HuH-7 (cell line): ENCODE data around the gene EPB41L1.

Experiments
- DNase-seq: peaks from one replicate; pipeline ENCODE4 v3.0.0; 2011; ENCODE audit warnings: low spot score

Gene EPB41L1

DNA sequence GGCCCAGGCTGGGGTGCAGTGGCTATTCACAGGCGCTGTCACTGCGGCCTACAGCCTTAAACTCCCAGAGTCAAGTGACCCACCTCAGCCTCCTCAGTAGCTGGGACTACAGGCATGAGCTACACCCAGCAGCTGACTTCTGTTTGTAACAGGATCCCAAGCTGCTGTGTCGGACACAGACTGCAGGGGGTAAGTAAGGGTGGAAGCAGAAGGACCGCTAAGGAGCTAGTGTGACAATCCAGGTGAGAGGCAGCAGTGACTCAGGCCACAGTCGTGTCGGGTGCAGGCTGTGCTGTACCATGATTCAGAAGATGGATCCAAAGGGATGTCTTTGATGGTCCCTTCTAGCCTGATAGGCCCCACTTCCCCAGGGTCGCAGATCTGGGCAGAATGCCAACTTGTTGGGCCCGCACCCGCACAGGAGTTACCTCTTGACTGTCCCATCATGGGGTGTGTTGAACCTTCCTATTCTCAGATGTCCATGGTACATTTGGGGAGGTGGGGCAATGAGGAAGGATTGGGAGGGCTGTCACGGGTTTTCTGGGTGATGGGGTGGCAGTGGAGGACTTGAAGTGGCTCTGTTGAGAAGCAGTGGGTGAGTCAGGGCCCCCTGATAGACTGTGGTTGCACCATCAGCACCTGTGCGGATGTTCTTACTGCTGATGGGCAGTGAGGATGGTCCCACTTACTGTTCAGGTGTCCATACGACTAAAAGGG is 107.0 kb downstream of the EPB41L1 start:
- DNase-seq: no peak

DNA sequence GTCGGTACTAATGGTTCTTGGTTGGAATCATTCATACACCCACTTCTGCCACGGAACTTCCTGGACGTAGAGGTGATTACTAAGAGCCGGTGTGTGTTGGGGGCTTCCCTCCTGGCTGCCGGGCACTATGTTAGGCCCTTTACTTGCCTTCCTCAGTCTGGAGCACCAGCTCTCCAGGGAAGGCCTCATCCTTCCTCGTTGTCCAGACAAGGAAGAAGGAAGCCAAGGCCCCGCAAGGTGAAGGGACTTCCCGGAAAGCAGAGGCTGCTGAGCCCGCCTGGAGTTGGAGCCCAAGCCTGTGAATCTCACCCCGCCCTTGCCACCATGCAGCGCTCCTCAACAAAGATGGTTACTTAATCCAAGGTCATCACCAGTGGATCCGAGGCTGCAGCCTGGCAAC is 107.9 kb downstream of the EPB41L1 start:
- DNase-seq: no peak

DNA sequence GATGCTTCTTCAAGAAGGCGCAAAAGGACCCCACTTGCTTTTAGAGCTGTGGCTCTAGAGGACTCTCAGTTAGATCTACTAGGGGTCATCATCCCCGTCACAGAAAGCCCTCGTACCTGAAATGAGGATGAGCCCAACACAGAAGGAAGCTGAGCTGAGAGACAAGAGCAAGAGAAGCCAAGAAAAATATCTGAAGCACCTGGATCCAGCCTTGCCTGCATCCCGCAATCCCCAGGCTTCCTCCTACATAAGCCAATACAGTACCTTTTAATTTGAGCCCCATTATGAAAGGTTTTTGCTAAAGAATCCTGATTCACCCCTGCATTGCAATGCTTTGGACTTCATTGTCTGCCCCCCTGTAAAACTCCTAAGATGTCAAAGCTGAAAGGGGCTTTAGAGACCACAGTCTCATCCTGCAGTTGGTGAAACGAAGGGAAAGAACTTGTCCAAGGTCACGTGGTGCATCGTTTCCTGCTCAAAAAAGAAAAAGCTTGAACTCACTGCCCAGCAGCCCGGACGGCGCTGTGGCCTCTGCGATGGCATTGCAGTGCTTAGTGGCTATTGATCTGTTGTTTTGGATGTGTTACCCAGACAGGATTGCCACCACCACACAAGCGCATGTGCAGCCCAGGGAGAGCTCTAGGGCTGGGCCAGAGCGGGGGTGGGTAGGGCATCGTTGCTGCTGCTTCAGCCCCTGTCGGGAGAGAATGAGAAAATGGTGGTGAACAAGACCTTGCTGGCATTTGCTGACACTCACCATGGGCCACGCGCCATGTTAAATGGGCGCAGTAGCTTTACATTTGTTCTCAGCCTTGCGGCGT is 110.1 kb downstream of the EPB41L1 start:
- DNase-seq: no peak

DNA sequence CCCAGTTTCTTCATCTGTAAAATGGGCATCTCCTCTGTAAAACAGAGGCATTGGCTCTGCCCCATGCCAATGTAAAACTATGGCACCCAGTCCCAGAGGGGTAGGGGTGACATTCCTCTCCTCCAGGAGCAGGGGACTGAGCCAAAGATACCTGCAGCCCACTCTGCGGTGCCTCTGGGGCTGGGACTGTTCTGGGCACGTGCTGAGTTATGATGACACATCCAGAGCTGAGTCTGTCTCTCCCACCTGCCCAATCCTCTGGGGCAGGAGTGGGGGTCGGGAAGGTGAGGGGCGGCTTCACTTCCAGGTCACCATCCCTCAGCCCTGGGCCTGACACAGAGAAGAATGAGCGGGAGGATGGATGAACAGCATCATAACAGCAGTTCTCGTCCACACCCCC is 111.6 kb downstream of the EPB41L1 start:
- no peak for DNase-seq

DNA sequence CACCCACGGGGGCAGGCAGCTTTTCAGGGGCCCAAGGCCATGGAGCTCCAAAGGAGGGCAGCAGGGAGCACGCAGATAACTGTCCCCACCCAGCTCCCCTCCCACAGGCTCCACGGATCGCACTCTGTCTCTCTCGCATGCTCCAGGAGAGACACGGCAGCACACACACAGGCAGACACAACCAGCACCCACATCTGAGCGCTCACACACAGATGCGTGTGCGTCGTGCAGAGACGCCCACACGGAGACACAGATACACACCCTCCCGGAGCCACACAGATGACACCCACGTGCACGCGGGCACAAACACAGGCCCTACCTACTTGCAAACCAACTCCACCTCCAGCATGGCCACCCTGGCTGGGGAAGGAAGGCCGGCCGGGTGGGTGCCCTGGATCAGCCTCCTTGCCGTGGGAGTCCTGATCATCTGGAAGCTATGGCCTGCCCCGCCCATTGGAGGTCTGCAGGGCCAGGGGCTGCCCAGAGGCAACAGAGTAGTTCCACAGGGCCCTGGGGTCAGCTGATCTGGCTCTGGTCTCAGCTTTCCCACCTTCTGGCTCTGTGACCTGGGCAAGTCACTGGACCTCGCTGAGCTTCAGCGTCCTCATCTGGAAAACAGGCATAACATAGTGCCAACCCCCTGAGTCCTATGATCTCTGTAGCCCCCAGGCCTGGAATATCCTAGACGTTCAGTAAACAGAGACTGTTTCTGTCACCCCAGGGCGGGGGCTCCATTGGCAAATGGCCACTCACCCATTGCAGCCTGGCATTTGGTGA is 113.3 kb downstream of the EPB41L1 start:
- DNase-seq: no peak

DNA sequence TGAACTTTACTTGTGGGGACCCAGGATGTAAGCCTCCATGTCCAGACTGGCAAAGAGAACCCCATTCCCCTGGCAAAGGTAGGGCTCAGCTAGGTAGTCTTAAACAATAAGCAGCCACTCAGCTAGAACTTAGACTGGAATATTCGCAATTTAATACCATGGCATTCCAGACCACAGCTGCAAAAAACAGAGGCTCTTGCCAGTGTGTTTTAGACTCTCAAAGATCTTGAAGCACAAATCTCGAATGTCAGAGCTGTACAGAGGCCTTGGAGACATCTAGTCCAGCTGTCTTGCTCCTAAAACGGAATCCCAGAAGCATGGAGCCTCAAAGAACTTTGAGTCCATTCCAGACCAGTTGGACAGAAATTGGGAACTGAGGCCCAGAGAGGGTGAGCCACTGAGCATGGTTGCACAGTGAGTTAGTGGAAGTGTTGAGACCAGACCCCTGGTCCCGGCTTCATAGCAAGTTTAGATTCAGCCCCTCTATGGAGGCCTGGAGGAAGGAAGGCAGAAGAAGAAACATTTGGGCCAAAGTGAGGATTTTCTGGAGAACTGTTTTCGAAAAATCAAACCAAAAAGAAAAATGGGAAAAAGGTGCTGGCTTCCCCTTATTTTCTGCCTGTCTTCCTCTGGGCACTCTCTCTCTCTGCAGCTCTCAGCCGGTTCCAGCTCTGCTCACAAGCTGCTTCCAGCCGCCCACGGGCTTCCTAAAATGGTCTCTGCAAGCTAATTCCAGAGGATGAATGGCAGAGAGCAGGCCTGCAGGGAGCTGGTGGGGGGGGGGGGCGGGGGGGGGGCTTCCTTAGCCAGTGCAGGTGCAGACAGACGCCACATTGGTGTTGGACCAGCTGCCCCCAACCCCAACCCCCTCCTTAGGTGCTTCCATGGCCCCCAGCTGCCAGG is 114.2 kb downstream of the EPB41L1 start:
- DNase-seq: no peak

DNA sequence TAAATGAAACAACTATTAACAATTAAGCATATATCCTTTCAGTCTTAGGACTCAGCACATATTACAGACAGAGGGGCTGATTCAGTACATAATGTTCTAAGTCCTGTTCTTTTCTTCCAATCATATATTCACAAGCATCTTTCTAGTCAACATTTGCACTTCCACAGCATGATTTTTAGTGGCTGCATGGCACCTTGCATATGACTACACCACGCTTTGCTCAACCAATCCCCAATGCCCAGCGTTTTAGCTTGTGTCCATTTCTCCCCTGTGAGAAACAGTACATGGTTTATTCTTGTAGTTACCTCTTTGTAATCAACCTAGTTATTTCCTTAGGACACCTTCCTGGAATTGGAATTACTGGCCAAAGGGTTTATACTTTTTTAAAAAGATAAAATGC is 115.0 kb downstream of the EPB41L1 start:
- no peak for DNase-seq

DNA sequence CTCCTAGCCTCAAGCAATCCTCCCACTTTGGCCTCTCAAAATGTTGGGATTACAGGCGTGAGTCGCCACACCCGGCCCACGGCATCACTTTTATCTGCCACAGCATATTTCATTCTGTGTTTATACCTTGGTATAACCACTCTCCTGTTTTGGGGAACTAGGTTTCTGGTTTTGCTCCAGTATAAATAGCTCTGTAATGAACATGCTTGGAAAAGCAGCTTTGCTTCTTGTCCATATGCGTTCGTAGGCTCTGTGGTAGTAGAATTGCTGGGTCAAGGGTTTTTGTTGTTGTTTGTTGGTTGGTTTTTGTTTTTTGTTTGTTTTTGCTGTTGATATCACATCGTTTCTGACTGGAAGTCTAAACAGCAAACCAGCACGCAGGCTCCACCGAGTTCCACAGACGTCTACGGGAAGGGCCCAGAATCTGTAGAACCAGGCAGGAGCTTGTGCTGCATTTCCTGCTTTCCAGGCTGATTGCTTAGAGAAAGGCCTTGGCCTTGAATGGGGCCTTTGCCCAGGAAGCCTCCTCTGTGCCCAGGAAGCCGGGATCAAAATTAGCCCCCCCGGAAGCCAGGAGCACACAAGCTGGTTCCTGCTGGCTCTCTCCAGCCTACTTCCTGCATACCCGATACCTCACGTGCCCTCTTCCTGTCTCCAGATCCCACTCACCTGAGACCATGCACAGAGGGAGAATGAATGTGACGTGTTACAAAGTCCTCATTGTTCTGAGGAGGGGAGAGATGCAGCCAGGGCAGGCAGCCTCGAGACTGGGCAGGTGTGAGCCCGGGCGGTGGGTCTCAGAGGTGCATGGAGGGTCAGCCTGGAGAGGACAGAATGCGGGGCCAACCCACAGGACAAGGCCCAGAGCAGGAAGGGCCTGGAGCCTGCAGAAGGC is 116.5 kb downstream of the EPB41L1 start:
- DNase-seq: no peak

DNA sequence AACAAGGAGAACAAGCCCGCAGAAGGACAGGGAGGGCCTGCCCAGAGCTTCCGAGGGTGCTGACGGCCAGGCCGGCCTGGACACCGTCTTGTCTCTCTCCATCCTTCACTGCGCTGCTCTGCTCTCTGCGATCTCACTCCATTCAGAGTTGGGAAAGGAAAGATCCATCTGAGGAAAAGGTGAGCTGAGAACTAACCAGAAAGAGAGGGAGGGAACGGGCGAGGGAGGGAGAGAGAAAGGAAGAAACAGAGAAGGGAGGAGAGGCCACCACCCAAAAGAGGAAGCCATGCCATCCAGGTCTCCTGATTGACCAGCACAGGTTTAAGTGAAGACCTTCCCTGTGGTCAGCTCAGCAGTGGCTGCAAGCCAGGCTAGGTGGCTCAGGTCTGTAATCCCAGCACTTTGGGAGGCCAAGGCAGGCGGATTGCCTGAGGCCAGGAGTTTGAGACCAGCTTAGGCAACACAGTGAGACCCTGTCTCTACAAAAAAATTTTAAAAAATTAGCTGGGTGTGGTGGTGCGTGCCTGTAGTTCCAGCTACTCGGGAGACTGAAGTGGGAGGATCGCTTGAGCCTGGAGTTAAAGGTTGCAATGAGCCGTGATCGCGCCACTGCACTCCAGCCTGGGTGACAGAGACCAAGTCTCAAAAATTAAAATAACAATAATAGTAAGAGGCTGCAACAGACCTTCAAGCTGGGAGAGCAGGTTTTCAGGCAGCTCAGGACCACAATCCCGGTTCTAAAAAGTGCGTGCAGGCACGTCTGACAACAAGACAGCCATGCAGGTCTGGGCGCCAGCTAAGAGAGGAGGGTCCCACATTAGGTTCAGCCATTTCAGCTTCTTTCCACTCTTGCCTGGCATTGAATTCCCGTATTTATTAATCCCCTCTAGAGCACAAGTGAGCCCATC is 117.4 kb downstream of the EPB41L1 start:
- DNase-seq: no peak

DNA sequence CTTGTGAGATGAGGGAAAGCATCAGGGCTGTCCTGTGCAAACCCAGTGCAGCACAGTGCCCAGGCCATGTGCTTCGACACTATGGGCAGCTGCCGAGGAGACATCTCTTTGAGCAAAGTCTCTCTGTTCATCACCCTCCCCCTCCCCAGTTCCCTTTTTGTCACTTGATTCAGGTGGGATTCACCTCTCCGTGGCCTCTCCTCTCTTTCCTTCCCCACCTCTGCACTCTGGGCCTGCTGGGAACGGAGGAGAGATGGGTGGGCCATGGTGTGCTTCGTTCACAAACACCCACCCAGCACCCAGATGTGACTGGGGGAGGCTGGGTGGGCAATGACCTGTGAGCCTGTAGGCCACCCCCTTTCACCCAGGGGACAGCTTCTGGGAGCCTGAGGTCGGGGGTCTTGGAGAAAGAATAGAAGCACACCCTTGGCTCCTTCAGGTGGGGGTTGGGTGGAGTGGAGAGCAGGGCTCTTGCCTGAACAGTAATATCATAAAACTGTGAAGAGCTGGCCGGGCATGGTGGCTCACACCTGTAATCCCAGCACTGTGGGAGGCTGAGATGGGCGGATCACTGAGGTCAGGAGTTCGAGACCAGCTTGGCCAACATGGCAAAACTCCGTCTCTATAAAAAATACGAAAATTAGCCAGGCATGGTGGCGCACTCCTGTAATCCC is 118.1 kb downstream of the EPB41L1 start:
- no peak for DNase-seq

DNA sequence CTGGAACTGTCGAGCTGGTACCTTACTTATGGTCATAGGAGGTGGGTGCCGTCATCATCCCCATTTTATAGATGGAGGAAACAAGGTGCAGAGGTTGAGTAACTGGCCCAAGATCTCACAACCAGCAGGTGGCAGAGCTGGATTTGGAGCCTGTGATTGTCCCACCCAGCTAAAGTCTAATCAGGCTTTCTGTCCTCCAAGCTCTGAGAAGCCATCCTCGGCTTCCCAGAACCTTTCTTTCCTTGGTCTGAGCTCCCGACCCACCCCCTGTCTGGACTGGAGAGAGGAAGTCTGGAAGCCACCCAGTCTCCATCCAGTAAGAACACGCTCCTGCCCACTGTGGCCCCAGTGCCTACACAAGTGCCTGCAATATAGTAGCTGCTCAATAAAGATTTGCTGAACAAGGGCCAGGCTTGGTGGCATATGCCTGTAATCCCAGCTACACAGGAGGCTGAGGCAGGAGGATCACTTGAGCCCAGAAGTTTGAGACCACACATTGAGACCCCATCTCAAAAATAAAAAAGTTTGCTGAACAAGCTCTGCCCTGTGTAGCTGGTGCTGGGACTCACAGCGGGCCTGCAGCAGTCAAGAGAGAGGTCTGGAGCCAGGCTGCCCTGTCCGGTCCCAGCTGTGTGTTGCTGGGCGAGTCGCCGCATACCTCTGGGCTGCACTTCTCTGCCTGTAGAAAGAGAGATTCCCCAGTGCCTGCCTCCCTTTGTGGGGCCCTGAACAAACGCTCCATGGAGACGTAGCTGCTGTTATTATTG is 119.1 kb downstream of the EPB41L1 start:
- peak; percentile 31 for DNase-seq

DNA sequence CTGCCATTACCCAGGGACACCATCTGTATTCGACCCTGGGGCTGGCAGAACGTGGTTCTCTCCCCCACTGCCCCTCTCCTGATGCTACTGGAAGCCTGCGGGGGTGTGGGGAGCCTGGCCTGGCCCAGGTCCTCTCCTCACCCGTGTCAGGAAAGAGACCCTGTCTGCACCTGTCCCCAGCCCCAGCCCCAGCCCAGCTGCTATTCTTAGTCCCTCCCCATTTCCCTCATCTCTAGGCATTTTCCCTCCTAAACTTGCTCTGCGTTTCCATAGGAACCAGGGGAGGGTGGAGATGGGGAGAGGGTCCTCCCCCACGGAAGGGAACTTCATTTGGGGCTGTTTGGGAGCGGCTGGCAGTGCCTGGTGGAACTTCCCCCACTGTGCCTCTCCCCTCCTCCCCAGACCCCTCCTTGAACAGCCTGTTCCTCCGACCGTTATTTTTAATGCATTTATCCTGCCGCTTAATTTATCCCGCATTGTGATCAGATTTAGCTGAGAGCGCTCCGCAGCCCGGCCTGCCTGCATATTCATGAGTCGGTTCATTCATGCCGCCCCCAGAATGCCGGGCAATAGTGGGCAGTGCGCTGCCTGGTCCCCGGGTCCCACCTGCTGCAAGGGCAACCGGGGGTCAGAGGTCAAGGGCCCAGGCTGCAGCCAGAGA is 119.8 kb downstream of the EPB41L1 start:
- no peak for DNase-seq

DNA sequence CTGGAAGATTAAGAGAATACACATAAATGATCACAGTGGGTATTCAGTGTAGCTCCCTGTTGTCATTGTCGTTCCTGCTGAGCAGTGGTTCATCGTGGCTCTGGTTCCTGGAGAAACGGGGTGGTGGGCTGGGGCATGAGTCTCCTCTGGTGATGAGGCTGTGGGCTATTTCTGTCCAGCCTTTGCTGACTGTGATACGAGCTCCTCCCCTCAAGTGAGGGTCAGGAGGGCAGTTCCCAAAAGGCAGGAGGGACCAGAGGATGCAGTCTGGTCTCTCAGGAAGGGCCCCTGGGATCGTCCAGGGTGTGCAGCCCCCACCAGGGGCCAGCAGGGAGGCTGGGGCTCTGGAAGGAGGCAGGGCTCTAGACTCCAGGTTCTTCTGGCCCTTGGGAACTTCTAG is 120.5 kb downstream of the EPB41L1 start:
- no peak for DNase-seq

DNA sequence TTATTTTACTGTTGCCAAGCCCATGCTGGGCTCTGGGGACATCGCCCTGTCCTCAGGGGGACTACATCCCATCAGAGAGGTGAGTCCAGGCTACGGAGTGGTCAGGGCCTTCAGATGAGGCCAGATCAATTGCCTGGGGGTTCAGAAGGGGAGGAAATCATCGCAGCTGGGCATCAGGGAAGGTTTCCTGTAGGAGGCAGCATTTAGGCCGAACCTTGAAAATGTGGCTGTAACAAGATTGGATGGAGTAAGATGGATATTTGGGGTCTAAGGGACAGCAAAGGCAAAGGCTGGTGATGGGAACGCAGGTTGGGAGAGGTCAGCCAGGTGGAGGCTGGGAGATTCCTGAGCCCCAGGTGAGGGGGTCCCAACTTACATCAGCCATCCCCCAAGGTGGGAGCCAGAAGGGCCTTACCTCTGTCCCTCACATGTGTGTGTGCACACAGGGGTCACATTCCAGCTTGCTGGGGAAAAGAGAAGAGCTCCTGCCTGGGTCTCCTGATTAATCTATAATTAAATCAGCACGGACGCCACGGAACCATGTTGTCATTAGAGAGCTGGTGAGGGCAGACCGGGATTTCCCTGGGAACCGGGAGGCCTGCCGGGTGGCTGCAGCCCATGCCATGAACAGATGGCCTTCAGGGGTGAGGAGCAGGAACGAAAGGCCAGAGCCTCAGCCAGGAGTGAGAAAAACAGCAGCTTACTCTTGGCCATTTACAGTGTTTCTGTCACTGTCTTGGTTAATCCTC is 121.1 kb downstream of the EPB41L1 start:
- DNase-seq: no peak

DNA sequence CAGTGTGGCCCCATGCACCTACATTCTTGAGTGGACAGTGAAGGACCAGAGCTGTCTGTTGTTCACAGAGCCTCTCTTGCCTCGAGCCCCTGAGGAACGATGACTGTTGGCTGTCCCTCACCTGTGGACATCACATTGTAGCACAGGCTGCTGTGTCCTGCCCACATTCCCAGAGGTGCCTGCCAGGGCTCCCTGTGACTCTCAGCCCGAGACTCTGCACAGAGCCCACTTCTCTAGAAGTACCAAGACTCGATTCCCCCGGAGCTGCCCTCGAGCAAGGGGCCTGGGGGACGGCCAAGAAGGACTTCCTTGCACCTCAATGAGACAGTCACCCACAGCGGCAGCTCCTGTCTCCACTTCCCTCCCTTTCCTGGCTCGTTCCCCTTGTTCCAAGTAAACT is 123.0 kb downstream of the EPB41L1 start:
- DNase-seq: no peak

DNA sequence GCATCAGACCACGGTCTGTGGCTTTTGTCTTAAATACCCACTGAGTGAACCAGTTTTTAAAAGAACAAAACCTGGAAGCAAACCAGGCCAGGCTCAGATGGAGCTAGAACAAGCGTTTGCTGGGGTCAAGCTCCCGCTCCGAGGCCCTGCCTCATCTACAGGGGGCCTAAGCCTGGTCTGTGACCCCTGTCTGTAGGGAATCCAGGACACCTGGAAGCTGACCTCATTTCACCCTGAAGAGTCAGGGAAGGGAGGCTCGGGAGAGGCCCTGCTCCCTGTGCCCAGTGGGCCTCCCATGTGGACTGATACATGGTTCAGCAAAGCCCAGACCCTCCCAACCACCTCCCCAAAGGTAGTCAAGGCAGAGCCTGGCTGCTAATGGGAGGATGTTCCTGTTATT is 124.8 kb downstream of the EPB41L1 start:
- no peak for DNase-seq

DNA sequence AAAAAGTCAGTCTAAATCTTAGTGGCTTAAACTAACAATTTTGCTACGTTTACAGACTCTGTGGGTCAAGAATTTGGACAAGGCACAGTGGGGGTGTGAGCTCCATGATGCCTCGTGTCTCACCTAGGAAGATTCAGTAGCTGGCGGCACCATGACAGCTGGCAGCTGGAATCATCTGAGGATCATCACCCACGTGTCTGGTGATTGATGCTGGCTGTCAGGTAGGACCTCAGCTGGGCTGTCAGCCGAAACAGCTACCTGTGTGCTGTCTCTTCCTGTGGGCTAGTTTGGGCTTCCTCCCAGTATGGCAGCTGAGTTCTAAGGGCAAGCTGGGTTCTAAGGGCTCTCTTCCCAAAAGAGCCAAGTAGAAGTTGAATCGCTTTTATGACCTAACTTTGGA is 125.2 kb downstream of the EPB41L1 start:
- no peak for DNase-seq
